ENCODE measurements around the gene IL3RA. TPM values are rescaled to one million over a fixed set of nuclear protein-coding genes. Genes with fewer than 3 reads are reported as not detected.

IL3RA gene
- total and polyA plus RNA-seq, 2 experiments from 2014 or later, result 0.86 TPM; not detected in 1

- Histone ChIP-seq H3K27ac (ENCODE audit: low read depth) (no peak overlapping the region), H2AFZ (no peak overlapping the region), H3K79me2 (replicated peaks; ENCODE audit: insufficient read depth) (no peaks in the 10 kb centered on the region), H3K27me3 (ENCODE audit: insufficient read depth) (no peaks in the 10 kb centered on the region), H3K4me3 (no peak overlapping the region), H3K9me2 (ENCODE audit: insufficient read depth) (no peaks in the 10 kb centered on the region), H3K4me1 (ENCODE audit: insufficient read depth) (peaks cover 8% of the 10 kb centered on the region), H4K20me1 (replicated peaks; ENCODE audit: insufficient read depth) (no peaks in the 10 kb centered on the region), H3K36me3 (ENCODE audit: insufficient read depth) (0 out of 2 replicates have a peak, but pooled peaks cover 10% of the 10 kb centered on the region), H3K4me2 (no peak overlapping the region), H3F3A (replicated peaks; ENCODE audit: low read depth) (peaks cover 4% of the 10 kb centered on the region; the same call in 1 of the 2 replicates)
- H3K4me3 Mint-ChIP-seq, result no peak overlapping the region
- H3K9me3 Mint-ChIP-seq, result peaks cover 42% of the 10 kb centered on the region
- peaks cover 59% of the 10 kb centered on the region for H3K36me3 Mint-ChIP-seq (ENCODE audit: low read depth)
- DNase-seq (ENCODE audit: low spot score) (no peak), ATAC-seq (no peak)
- H3K4me1 Mint-ChIP-seq, result peaks cover 9% of the 10 kb centered on the region; the same call in 2 of the 3 replicates
- H3K27ac Mint-ChIP-seq, result no peak overlapping the region
- TF ChIP-seq REST (IDR thresholded peaks at IDR 0.05; ENCODE audit: unreplicated experiment) (no peak), ZNF462 (CRISPR knock-in tag; IDR thresholded peaks at IDR 0.05) (no peak), EZH2 (IDR thresholded peaks at IDR 0.05; ENCODE audit: low read depth, unreplicated experiment) (no peak), ETS1 (IDR thresholded peaks at IDR 0.05) (no peak), STAT1 (IDR thresholded peaks at IDR 0.05; ENCODE audit: unreplicated experiment) (no peak), ZNF331 (CRISPR knock-in tag; IDR thresholded peaks at IDR 0.05; ENCODE audit: low read depth) (no peak)
- peaks cover 11% of the 10 kb centered on the region for H3K27me3 Mint-ChIP-seq (ENCODE audit: insufficient read depth, low read depth, poor library complexity)
These were observed 23.6 kb downstream of the IL3RA start for GRCh38 chrX:1360171-1360570.
